Measurements from ENCODE around the gene RMDN3.

DNA sequence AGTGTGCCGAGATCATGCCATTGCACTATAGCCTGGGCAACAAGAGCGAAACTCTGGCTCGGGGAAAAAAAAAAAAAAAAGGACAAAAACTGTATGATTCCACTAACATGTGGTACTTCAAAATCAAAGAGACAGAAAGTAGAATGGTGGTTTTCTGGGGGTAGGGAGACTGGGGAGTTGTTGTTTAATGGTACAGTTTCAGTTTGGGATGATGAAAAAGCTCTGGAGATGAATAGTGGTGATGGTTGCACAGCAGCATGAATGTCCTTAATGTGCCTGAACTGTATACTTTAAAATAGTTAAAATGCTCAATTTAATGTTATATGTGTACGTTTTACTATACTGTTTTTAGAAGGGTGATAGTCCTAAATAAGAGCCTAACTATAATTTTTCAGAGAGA is 32.7 kb downstream of the RMDN3 start:
- TF ChIP-seq, protein P1, sequence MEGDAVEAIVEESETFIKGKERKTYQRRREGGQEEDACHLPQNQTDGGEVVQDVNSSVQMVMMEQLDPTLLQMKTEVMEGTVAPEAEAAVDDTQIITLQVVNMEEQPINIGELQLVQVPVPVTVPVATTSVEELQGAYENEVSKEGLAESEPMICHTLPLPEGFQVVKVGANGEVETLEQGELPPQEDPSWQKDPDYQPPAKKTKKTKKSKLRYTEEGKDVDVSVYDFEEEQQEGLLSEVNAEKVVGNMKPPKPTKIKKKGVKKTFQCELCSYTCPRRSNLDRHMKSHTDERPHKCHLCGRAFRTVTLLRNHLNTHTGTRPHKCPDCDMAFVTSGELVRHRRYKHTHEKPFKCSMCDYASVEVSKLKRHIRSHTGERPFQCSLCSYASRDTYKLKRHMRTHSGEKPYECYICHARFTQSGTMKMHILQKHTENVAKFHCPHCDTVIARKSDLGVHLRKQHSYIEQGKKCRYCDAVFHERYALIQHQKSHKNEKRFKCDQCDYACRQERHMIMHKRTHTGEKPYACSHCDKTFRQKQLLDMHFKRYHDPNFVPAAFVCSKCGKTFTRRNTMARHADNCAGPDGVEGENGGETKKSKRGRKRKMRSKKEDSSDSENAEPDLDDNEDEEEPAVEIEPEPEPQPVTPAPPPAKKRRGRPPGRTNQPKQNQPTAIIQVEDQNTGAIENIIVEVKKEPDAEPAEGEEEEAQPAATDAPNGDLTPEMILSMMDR (IDR thresholded peaks at IDR 0.05), result no peak
- TF ChIP-seq POLR2A (IDR thresholded peaks at IDR 0.05), result no peak

Measured in testis (tissue), 2 donors.